HepG2 (cell line): ENCODE data around the gene FIBP. TPM values are rescaled to one million over a fixed set of nuclear protein-coding genes. Genes with fewer than 3 reads are reported as not detected.

ENCODE experiments used
- MLX ChIP-seq: IDR thresholded peaks from 2 replicates; pipeline ENCODE4 v1.6.1; 2016
- NFRKB ChIP-seq: fragments of 450-650 bp; IDR thresholded peaks from 2 replicates; pipeline ENCODE4 v1.6.1; 2017
- NKX3-1 ChIP-seq: sonication (generic); formaldehyde crosslinking; IDR thresholded peaks from 2 replicates; pipeline ENCODE4 v1.5.0; 2020; ENCODE audit warnings: missing genetic modification reagents
- PHF20 ChIP-seq: sonication (generic); formaldehyde crosslinking; IDR thresholded peaks from 2 replicates; pipeline ENCODE4 v1.5.0; 2020; ENCODE audit warnings: mild to moderate bottlenecking, missing genetic modification reagents
- POLR2G ChIP-seq: fragments of 200-400 bp; formaldehyde crosslinking; IDR thresholded peaks from 2 replicates; pipeline ENCODE4 v1.6.1; 2018; ENCODE audit warnings: mild to moderate bottlenecking, low read depth, low read length, moderate library complexity
- ZBTB42 ChIP-seq: sonication (generic); formaldehyde crosslinking; IDR thresholded peaks from 2 replicates; pipeline ENCODE4 v1.5.0; 2020; ENCODE audit warnings: mild to moderate bottlenecking, missing genetic modification reagents
- ZFP36L2 ChIP-seq: sonication (generic); formaldehyde crosslinking; IDR thresholded peaks from 2 replicates; pipeline ENCODE4 v1.4.0; 2020; ENCODE audit warnings: missing genetic modification reagents
- ZNF280D ChIP-seq: sonication (generic); formaldehyde crosslinking; IDR thresholded peaks from 2 replicates; pipeline ENCODE4 v1.5.1; 2020; ENCODE audit warnings: mild to moderate bottlenecking, missing genetic modification reagents
- ZNF281 ChIP-seq: sonication (generic); formaldehyde crosslinking; IDR thresholded peaks from 2 replicates; pipeline ENCODE4 v1.4.0; 2020; ENCODE audit warnings: missing genetic modification reagents, borderline replicate concordance
- ZNF292 ChIP-seq: sonication (generic); formaldehyde crosslinking; IDR thresholded peaks from 2 replicates; pipeline ENCODE4 v1.8.1; 2022; ENCODE audit warnings: mild to moderate bottlenecking, low read depth, missing genetic modification reagents, borderline replicate concordance
- ZNF326 ChIP-seq: sonication (generic); formaldehyde crosslinking; IDR thresholded peaks from 2 replicates; pipeline ENCODE4 v1.4.0; 2020; ENCODE audit warnings: missing genetic modification reagents, borderline replicate concordance
- polyA plus RNA-seq, 8 experiments: library from polyadenylated mRNA; depleted of rRNA in 3 of 8; stranded (reverse) in 7 of 8; unstranded in 1 of 8; fragments of >200 nt; fragmentation: Illumina TruSeq in 4 of 8; extraction: Trizol in 4 of 8; gene quantifications; 2 replicates each; pipeline versions ENCODE4 v1.2.1 to v1.2.3, GENCODE V29; 2011 to 2016; ENCODE audit warnings: low read depth in 4 of 8, missing spikeins in 1 of 8, mixed read lengths in 1 of 8; ENCODE audit not compliant: insufficient read depth in 1 of 8
- total RNA-seq, 5 experiments: library from RNA; depleted of rRNA; stranded (reverse); fragments of >200 nt; fragmentation: Illumina TruSeq; extraction: Trizol; gene quantifications; 2 replicates each; pipeline ENCODE4 v1.2.3, GENCODE V29; 2016; ENCODE audit warnings: low read depth in 1 of 5
- TF ChIP-seq, protein P1 (sequence below): IDR thresholded peaks from 2 replicates; pipeline ENCODE4 v1.6.1; 2016; ENCODE audit warnings: low read depth, missing genetic modification reagents, missing compliant biosample characterization
- TF ChIP-seq, protein P2 (sequence below): sonication (generic); formaldehyde crosslinking; IDR thresholded peaks from 2 replicates; pipeline ENCODE4 v1.5.0; 2020; ENCODE audit warnings: mild to moderate bottlenecking, missing genetic modification reagents

Gene FIBP
- total and polyA plus RNA-seq, 2 of the 13 experiments (the other 11 are each of a cell fraction or from before 2014, with no cell fraction given) = 42.9 to 62.1 TPM

GRCh38 chr11:65857853-65858680 lies 30.2 kb downstream of the FIBP start, which contains the start of gene CFL1 (continued):
- peak; percentile 100 for TF ChIP-seq POLR2G
- TF ChIP-seq MLX (CRISPR knock-in tag) = no peak
- TF ChIP-seq NFRKB = no peak
- TF ChIP-seq PHF20 = peak; percentile 63
- TF ChIP-seq ZNF292 = no peak
- no peak for TF ChIP-seq ZFP36L2 (CRISPR knock-in tag)
- TF ChIP-seq, protein P1, sequence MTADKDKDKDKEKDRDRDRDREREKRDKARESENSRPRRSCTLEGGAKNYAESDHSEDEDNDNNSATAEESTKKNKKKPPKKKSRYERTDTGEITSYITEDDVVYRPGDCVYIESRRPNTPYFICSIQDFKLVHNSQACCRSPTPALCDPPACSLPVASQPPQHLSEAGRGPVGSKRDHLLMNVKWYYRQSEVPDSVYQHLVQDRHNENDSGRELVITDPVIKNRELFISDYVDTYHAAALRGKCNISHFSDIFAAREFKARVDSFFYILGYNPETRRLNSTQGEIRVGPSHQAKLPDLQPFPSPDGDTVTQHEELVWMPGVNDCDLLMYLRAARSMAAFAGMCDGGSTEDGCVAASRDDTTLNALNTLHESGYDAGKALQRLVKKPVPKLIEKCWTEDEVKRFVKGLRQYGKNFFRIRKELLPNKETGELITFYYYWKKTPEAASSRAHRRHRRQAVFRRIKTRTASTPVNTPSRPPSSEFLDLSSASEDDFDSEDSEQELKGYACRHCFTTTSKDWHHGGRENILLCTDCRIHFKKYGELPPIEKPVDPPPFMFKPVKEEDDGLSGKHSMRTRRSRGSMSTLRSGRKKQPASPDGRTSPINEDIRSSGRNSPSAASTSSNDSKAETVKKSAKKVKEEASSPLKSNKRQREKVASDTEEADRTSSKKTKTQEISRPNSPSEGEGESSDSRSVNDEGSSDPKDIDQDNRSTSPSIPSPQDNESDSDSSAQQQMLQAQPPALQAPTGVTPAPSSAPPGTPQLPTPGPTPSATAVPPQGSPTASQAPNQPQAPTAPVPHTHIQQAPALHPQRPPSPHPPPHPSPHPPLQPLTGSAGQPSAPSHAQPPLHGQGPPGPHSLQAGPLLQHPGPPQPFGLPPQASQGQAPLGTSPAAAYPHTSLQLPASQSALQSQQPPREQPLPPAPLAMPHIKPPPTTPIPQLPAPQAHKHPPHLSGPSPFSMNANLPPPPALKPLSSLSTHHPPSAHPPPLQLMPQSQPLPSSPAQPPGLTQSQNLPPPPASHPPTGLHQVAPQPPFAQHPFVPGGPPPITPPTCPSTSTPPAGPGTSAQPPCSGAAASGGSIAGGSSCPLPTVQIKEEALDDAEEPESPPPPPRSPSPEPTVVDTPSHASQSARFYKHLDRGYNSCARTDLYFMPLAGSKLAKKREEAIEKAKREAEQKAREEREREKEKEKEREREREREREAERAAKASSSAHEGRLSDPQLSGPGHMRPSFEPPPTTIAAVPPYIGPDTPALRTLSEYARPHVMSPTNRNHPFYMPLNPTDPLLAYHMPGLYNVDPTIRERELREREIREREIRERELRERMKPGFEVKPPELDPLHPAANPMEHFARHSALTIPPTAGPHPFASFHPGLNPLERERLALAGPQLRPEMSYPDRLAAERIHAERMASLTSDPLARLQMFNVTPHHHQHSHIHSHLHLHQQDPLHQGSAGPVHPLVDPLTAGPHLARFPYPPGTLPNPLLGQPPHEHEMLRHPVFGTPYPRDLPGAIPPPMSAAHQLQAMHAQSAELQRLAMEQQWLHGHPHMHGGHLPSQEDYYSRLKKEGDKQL = 0 out of 2 replicates have a peak, but pooled peaks have one; percentile 30
- TF ChIP-seq, protein P2, sequence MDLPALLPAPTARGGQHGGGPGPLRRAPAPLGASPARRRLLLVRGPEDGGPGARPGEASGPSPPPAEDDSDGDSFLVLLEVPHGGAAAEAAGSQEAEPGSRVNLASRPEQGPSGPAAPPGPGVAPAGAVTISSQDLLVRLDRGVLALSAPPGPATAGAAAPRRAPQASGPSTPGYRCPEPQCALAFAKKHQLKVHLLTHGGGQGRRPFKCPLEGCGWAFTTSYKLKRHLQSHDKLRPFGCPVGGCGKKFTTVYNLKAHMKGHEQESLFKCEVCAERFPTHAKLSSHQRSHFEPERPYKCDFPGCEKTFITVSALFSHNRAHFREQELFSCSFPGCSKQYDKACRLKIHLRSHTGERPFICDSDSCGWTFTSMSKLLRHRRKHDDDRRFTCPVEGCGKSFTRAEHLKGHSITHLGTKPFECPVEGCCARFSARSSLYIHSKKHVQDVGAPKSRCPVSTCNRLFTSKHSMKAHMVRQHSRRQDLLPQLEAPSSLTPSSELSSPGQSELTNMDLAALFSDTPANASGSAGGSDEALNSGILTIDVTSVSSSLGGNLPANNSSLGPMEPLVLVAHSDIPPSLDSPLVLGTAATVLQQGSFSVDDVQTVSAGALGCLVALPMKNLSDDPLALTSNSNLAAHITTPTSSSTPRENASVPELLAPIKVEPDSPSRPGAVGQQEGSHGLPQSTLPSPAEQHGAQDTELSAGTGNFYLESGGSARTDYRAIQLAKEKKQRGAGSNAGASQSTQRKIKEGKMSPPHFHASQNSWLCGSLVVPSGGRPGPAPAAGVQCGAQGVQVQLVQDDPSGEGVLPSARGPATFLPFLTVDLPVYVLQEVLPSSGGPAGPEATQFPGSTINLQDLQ (CRISPR knock-in tag) = no peak
- peak; percentile 69; the same call in 1 of the 2 replicates for TF ChIP-seq ZBTB42 (CRISPR knock-in tag)
- TF ChIP-seq ZNF280D (CRISPR knock-in tag) = no peak
- peak; percentile 89 for TF ChIP-seq ZNF281 (CRISPR knock-in tag)
- no peak for TF ChIP-seq ZNF326 (CRISPR knock-in tag)
- TF ChIP-seq NKX3-1 (CRISPR knock-in tag) = no peak
